ENCODE measurements around the gene AKR1E2. TPM values are rescaled to one million over a fixed set of nuclear protein-coding genes. Genes with fewer than 3 reads are reported as not detected.

Gene AKR1E2
- total RNA-seq, 1 experiment from 2014 or later, result 4.7 TPM

DNA sequence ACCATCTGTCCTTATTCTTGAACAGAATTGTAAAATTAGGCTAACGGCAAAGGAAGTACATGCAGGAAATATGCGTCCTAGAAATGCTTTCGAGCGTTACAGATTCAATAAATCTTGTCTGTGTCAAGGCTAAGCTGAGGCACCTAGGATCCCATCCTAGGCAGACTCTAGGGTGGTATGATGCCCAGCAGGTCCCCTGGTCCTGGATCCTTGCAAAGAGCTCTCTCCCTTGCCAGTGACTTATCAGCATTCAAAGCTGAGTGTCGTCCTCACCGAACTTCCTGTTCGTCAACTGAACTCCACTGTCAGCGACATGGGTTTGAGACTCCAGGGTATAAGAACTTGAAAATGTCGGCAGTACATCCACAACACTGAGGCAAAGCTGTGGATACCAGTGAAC is 61.5 kb downstream of the AKR1E2 start:
- POLR2A ChIA-PET, result no interaction called here
- ATAC-seq (no peak), DNase-seq (ENCODE audit: low read depth, low spot score) (no peak)
- CTCF ChIA-PET, result no interaction called here
- in situ Hi-C loops (cut with HindIII; ENCODE audit: low pct_unique_long_range_greater_than_20kb, low sequenced_read_pairs), result no loop called here
- TF ChIP-seq SIN3A (IDR thresholded peaks at IDR 0.05; ENCODE audit: borderline replicate concordance, insufficient read depth, low read depth, low read length) (no peak), POLR2AphosphoS5 (IDR thresholded peaks at IDR 0.05; ENCODE audit: low read depth, low read length) (no peak), REST (IDR thresholded peaks at IDR 0.05; ENCODE audit: insufficient read depth in 1 of 2, low read depth in 2 of 2, low read length in 1 of 2) (no peak), TCF7L2 (IDR thresholded peaks at IDR 0.05; ENCODE audit: low read depth, low read length) (no peak)
- TF ChIP-seq, protein P1, sequence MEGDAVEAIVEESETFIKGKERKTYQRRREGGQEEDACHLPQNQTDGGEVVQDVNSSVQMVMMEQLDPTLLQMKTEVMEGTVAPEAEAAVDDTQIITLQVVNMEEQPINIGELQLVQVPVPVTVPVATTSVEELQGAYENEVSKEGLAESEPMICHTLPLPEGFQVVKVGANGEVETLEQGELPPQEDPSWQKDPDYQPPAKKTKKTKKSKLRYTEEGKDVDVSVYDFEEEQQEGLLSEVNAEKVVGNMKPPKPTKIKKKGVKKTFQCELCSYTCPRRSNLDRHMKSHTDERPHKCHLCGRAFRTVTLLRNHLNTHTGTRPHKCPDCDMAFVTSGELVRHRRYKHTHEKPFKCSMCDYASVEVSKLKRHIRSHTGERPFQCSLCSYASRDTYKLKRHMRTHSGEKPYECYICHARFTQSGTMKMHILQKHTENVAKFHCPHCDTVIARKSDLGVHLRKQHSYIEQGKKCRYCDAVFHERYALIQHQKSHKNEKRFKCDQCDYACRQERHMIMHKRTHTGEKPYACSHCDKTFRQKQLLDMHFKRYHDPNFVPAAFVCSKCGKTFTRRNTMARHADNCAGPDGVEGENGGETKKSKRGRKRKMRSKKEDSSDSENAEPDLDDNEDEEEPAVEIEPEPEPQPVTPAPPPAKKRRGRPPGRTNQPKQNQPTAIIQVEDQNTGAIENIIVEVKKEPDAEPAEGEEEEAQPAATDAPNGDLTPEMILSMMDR (IDR thresholded peaks at IDR 0.05), result no peak
- no peaks in the 10 kb centered on the region for H3K27me3 ChIP-seq (ENCODE audit: control insufficient read depth, insufficient read depth, low read length)
- H3K4me1 ChIP-seq (ENCODE audit: control insufficient read depth, insufficient read depth, low read length), result no peaks in the 10 kb centered on the region
- H3K9me3 ChIP-seq (ENCODE audit: control insufficient read depth, insufficient read depth, low read depth, low read length), result no peaks in the 10 kb centered on the region
- H3K36me3 ChIP-seq (ENCODE audit: control insufficient read depth, insufficient read depth, low read length), result no peaks in the 10 kb centered on the region
- H3K4me3 ChIP-seq (ENCODE audit: low read depth in 2 of 2, low read length in 2 of 2), result no peak overlapping the region
- no peak overlapping the region for H3K27ac ChIP-seq (ENCODE audit: low read length)
- intact Hi-C loops (cut with micrococcal nuclease; ENCODE audit: unreplicated experiment), result no loop called here
- BruUV-seq (replicated peaks), result no TSS peak

GRCh38 chr10:4888236-4888635 is 62.2 kb downstream of the AKR1E2 start:
- no peak for ATAC-seq
- Histone ChIP-seq H3K27ac (ENCODE audit: low read length) (no peak overlapping the region), H3K9me3 (ENCODE audit: control insufficient read depth, insufficient read depth, low read depth, low read length) (no peaks in the 10 kb centered on the region), H3K27me3 (ENCODE audit: control insufficient read depth, insufficient read depth, low read length) (no peaks in the 10 kb centered on the region), H3K4me3 (ENCODE audit: low read depth in 2 of 2, low read length in 2 of 2) (no peak overlapping the region), H3K36me3 (ENCODE audit: control insufficient read depth, insufficient read depth, low read length) (no peaks in the 10 kb centered on the region), H3K4me1 (ENCODE audit: control insufficient read depth, insufficient read depth, low read length) (no peaks in the 10 kb centered on the region)
- BruUV-seq (replicated peaks), result no TSS peak
- in situ Hi-C loops (cut with HindIII; ENCODE audit: low pct_unique_long_range_greater_than_20kb, low sequenced_read_pairs), result no loop called here
- DNase-seq (ENCODE audit: low read depth, low spot score), result no peak
- POLR2A ChIA-PET, result no interaction called here
- CTCF ChIA-PET, result no interaction called here
- intact Hi-C loops (cut with micrococcal nuclease; ENCODE audit: unreplicated experiment), result no loop called here
- TF ChIP-seq SIN3A (IDR thresholded peaks at IDR 0.05; ENCODE audit: borderline replicate concordance, insufficient read depth, low read depth, low read length) (no peak), TCF7L2 (IDR thresholded peaks at IDR 0.05; ENCODE audit: low read depth, low read length) (no peak), REST (IDR thresholded peaks at IDR 0.05; ENCODE audit: insufficient read depth in 1 of 2, low read depth in 2 of 2, low read length in 1 of 2) (no peak), POLR2AphosphoS5 (IDR thresholded peaks at IDR 0.05; ENCODE audit: low read depth, low read length) (no peak)
- TF ChIP-seq, protein P1 (IDR thresholded peaks at IDR 0.05), result no peak
